ENCODE results near the gene RRP36. TPM values are rescaled to one million over a fixed set of nuclear protein-coding genes. Genes with fewer than 3 reads are reported as not detected.

RRP36 gene
- total RNA-seq, 1 experiment from 2014 or later = 133 TPM

DNA sequence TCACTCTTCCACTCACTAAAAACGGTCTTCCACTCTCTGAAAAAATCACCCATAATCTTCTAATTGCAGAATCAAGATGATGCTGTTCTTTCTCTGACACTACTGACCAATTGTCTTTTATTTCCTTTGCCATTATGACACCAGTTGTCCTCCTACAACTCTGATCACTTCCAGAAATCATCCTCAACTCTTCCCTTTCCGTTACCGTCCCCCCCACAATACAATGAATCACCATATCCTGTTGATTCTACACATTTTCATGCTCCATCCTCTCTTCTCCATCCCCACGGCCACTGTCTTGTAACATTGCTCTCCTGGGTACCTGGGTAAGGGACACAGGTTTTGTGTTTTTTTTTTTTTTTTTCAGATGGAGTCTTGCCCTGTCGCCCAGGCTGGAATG, 39.6 kb upstream of the RRP36 start:
- H3K9me3 ChIP-seq (ENCODE audit: low read length) = no peaks in the 10 kb centered on the region
- TF ChIP-seq, protein P1, sequence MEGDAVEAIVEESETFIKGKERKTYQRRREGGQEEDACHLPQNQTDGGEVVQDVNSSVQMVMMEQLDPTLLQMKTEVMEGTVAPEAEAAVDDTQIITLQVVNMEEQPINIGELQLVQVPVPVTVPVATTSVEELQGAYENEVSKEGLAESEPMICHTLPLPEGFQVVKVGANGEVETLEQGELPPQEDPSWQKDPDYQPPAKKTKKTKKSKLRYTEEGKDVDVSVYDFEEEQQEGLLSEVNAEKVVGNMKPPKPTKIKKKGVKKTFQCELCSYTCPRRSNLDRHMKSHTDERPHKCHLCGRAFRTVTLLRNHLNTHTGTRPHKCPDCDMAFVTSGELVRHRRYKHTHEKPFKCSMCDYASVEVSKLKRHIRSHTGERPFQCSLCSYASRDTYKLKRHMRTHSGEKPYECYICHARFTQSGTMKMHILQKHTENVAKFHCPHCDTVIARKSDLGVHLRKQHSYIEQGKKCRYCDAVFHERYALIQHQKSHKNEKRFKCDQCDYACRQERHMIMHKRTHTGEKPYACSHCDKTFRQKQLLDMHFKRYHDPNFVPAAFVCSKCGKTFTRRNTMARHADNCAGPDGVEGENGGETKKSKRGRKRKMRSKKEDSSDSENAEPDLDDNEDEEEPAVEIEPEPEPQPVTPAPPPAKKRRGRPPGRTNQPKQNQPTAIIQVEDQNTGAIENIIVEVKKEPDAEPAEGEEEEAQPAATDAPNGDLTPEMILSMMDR (conservative IDR thresholded peaks at IDR 0.05; ENCODE audit: low read depth, low read length) = no peak
- TF ChIP-seq EZH2phosphoT487 (IDR thresholded peaks at IDR 0.05; ENCODE audit: borderline replicate concordance, low read length) (no peak), EZH2 (IDR thresholded peaks at IDR 0.05; ENCODE audit: low read length, unreplicated experiment) (no peak)
- H4K20me1 ChIP-seq (ENCODE audit: low read length) = no peaks in the 10 kb centered on the region
- no peaks in the 10 kb centered on the region for H3F3A ChIP-seq (ENCODE audit: low read length, unreplicated experiment)
- H3K9ac ChIP-seq (ENCODE audit: low read length) = no peak overlapping the region
- H3K4me3 ChIP-seq (ENCODE audit: low read length) = no peak overlapping the region
- no peaks in the 10 kb centered on the region for H3K36me3 ChIP-seq (ENCODE audit: low read depth, low read length)
- ChIA-PET CTCF (no interaction called here), POLR2A (ENCODE audit: unreplicated experiment) (no interaction called here)
- H3K4me2 ChIP-seq (ENCODE audit: low read length) = no peak overlapping the region
- intact Hi-C loops (cut with micrococcal nuclease) = loop anchor here (5.0 kb wide), 1 partner anchor 80 kb away; no protein-coding TSS in a partner anchor
- H3K27me3 ChIP-seq (ENCODE audit: low read length) = no peaks in the 10 kb centered on the region
- peaks cover 49% of the 10 kb centered on the region for H3K79me2 ChIP-seq (ENCODE audit: low read length)
- ATAC-seq (no peak), DNase-seq (no peak)
- no peak overlapping the region for H2AFZ ChIP-seq (ENCODE audit: low read length)
- no peak overlapping the region for H3K27ac ChIP-seq (ENCODE audit: low read length)
- H3K9me2 ChIP-seq (replicated peaks; ENCODE audit: low read length) = no peaks in the 10 kb centered on the region
- no TSS peak for BruUV-seq (replicated peaks)
- H3K4me1 ChIP-seq (ENCODE audit: insufficient read depth, low read length) = peaks cover 36% of the 10 kb centered on the region

DNA sequence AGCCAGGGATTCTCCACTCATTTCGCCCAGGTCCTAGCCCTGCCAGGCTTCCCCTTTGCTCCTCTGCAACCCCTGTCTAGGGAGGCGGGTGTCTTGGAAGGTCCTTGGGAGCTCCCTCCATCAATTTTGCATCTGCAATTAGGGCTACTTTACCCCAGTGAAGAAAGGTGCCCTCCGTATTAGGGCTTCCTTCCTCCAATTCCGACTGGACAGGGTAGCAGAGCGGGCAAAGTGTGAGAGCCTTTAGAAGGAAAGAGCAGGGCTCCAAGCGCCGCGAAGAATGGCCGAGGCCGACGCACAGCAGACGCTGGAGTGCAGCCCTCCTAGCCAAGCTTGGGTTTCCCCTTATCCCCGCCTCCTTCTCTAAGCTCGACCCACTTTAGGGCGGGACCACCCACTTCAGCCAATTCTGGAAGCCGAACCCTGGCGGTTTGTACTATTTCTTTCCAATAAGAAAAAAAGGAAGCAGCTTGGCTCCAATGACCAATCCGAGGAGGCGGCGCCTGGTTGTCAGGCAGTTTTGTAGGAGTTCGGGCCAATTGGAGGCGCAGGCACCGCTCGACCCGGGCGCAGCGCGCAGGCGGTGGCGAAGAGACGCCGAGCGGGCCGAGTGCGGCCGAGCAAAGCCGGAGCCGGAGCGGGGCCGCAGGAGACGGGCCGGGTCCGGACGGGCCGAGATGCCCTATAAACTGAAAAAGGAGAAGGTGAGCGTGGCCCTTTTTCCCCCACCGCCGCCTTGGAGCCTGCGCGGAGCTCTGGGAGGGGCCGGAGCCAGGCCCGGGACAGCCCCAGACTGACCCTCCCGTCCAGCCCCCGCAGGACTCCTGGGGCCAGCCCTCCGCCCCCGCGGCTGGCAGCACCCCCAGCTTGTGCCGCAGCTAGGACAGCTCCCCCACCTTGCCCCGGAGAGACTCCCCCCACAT, 37.2 kb upstream of the RRP36 start, which contains the start of gene PPP2R5D:
PPP2R5D (plus strand) TSS at position 570 of the 923 bp plus-strand sequence; CDS start at position 678, 108 bp downstream.
- H3K27me3 ChIP-seq (ENCODE audit: low read length) = no peaks in the 10 kb centered on the region
- H3K9ac ChIP-seq (ENCODE audit: low read length) = peak within 1 kb of the TSS; percentile 82
- no peaks in the 10 kb centered on the region for H3F3A ChIP-seq (ENCODE audit: low read length, unreplicated experiment)
- CTCF ChIA-PET = interaction anchor here (0.6 to 0.9 kb wide), 2 partner anchors 12 to 1664 kb away, joined by 3 to 5 read pairs; no protein-coding TSS in a partner anchor
- ATAC-seq (peak; percentile 91), DNase-seq (peak; percentile 99)
- TF ChIP-seq EZH2phosphoT487 (IDR thresholded peaks at IDR 0.05; ENCODE audit: borderline replicate concordance, low read length) = no peak
- TF ChIP-seq, protein P1 (conservative IDR thresholded peaks at IDR 0.05; ENCODE audit: low read depth, low read length) = no peak
- no peak for TF ChIP-seq EZH2 (IDR thresholded peaks at IDR 0.05; ENCODE audit: low read length, unreplicated experiment)
- H3K4me2 ChIP-seq (ENCODE audit: low read length) = peak within 1 kb of the TSS; percentile 98
- POLR2A ChIA-PET (ENCODE audit: unreplicated experiment) = interaction anchor here (0.6 to 1.1 kb wide), 9 partner anchors 12 to 359 kb away, joined by 3 to 9 read pairs (median 3); partner anchors contain the start of gene CNPY3
- H3K9me3 ChIP-seq (ENCODE audit: low read length) = no peaks in the 10 kb centered on the region
- H4K20me1 ChIP-seq (ENCODE audit: low read length) = no peaks in the 10 kb centered on the region
- H2AFZ ChIP-seq (ENCODE audit: low read length) = peak within 1 kb of the TSS; percentile 88
- intact Hi-C loops (cut with micrococcal nuclease) = loop anchor here (2.0 to 5.0 kb wide), 2 partner anchors 31 to 82 kb away; partner anchors contain the start of gene KLHDC3
- H3K4me1 ChIP-seq (ENCODE audit: insufficient read depth, low read length) = peaks cover 32% of the 10 kb centered on the region
- H3K79me2 ChIP-seq (ENCODE audit: low read length) = peaks cover 37% of the 10 kb centered on the region
- no TSS peak for BruUV-seq (replicated peaks)
- H3K27ac ChIP-seq (ENCODE audit: low read length) = peak within 1 kb of the TSS; percentile 12; the same call in 1 of the 2 replicates
- H3K36me3 ChIP-seq (ENCODE audit: low read depth, low read length) = no peaks in the 10 kb centered on the region
- no peaks in the 10 kb centered on the region for H3K9me2 ChIP-seq (replicated peaks; ENCODE audit: low read length)
- H3K4me3 ChIP-seq (ENCODE audit: low read length) = peak within 1 kb of the TSS; percentile 82
